ENCODE measurements around the gene TMEM182.

The TMEM182 gene

GRCh38 chr2:102801858-102802699 lies 40.2 kb downstream of the TMEM182 start:
- H3K27me3 Mint-ChIP-seq = no peaks in the 10 kb centered on the region
- H3K27ac Mint-ChIP-seq = no peak overlapping the region
- no peak for DNase-seq
- ATAC-seq = no peak
- peaks cover 12% of the 10 kb centered on the region for H3K4me1 Mint-ChIP-seq
- no peak overlapping the region for H3K4me3 Mint-ChIP-seq
- H3K36me3 Mint-ChIP-seq (ENCODE audit: low read depth) = peaks cover 62% of the 10 kb centered on the region
- H3K9me3 Mint-ChIP-seq = peaks cover 40% of the 10 kb centered on the region

- H3K36me3 Mint-ChIP-seq (ENCODE audit: low read depth) = peaks cover 51% of the 10 kb centered on the region
- no peak for DNase-seq
- H3K9me3 Mint-ChIP-seq = peaks cover 30% of the 10 kb centered on the region
- H3K27ac Mint-ChIP-seq = peak overlapping the region; percentile 25
- no peak overlapping the region for H3K4me3 Mint-ChIP-seq
- peak; percentile 74 for ATAC-seq
- no peaks in the 10 kb centered on the region for H3K27me3 Mint-ChIP-seq
- H3K4me1 Mint-ChIP-seq = peaks cover 12% of the 10 kb centered on the region
These were observed 41.4 kb downstream of the TMEM182 start for GRCh38 chr2:102803041-102803896.

- no peak for ATAC-seq
- no peak overlapping the region for H3K27ac Mint-ChIP-seq
These were observed 42.0 kb downstream of the TMEM182 start for GRCh38 chr2:102803897-102804217.

GRCh38 chr2:102806250-102806837 lies 44.5 kb downstream of the TMEM182 start:
- Mint-ChIP-seq H3K27ac (no peak overlapping the region), H3K4me1 (peaks cover 16% of the 10 kb centered on the region), H3K27me3 (no peaks in the 10 kb centered on the region), H3K9me3 (peaks cover 11% of the 10 kb centered on the region), H3K36me3 (ENCODE audit: low read depth) (peaks cover 28% of the 10 kb centered on the region), H3K4me3 (no peak overlapping the region)
- peak; percentile 56 for DNase-seq
- peak; percentile 39 for ATAC-seq

More at GRCh38 chr2:102803897-102804217, 42.0 kb downstream of the TMEM182 start:
- H3K36me3 Mint-ChIP-seq (ENCODE audit: low read depth) = peaks cover 48% of the 10 kb centered on the region
- H3K4me3 Mint-ChIP-seq = no peak overlapping the region
- H3K9me3 Mint-ChIP-seq = peaks cover 30% of the 10 kb centered on the region
- no peak for DNase-seq
- peaks cover 12% of the 10 kb centered on the region for H3K4me1 Mint-ChIP-seq
- no peaks in the 10 kb centered on the region for H3K27me3 Mint-ChIP-seq

GRCh38 chr2:102809291-102810189 lies 47.7 kb downstream of the TMEM182 start:
- no peak overlapping the region for H3K4me3 Mint-ChIP-seq
- DNase-seq (no peak), ATAC-seq (no peak)
- peaks cover 4% of the 10 kb centered on the region for H3K4me1 Mint-ChIP-seq
- H3K9me3 Mint-ChIP-seq = no peaks in the 10 kb centered on the region
- no peaks in the 10 kb centered on the region for H3K27me3 Mint-ChIP-seq
- H3K27ac Mint-ChIP-seq = peak overlapping the region; percentile 33
- peaks cover 5% of the 10 kb centered on the region for H3K36me3 Mint-ChIP-seq (ENCODE audit: low read depth)

- DNase-seq (no peak), ATAC-seq (no peak)
- Mint-ChIP-seq H3K9me3 (no peaks in the 10 kb centered on the region), H3K27ac (no peak overlapping the region), H3K27me3 (no peaks in the 10 kb centered on the region), H3K4me1 (no peaks in the 10 kb centered on the region), H3K36me3 (ENCODE audit: low read depth) (peaks cover 14% of the 10 kb centered on the region), H3K4me3 (no peak overlapping the region)
These were observed 53.5 kb downstream of the TMEM182 start for GRCh38 chr2:102815285-102815684.

- ATAC-seq = no peak
- H3K36me3 Mint-ChIP-seq (ENCODE audit: low read depth) = no peaks in the 10 kb centered on the region
- no peak for DNase-seq
- no peak overlapping the region for H3K4me3 Mint-ChIP-seq
- no peaks in the 10 kb centered on the region for H3K27me3 Mint-ChIP-seq
- H3K4me1 Mint-ChIP-seq = no peaks in the 10 kb centered on the region
- H3K27ac Mint-ChIP-seq = no peak overlapping the region
- H3K9me3 Mint-ChIP-seq = no peaks in the 10 kb centered on the region
These were observed 65.1 kb downstream of the TMEM182 start for GRCh38 chr2:102826904-102827303.

GRCh38 chr2:102832789-102833188 lies 71.0 kb downstream of the TMEM182 start:
- Mint-ChIP-seq H3K27me3 (no peaks in the 10 kb centered on the region), H3K4me3 (no peak overlapping the region)

GRCh38 chr2:102834523-102835273 lies 72.9 kb downstream of the TMEM182 start:
- H3K27ac Mint-ChIP-seq = no peak overlapping the region
- H3K36me3 Mint-ChIP-seq (ENCODE audit: low read depth) = no peaks in the 10 kb centered on the region
- H3K4me3 Mint-ChIP-seq = no peak overlapping the region
- H3K4me1 Mint-ChIP-seq = peaks cover 2% of the 10 kb centered on the region
- H3K9me3 Mint-ChIP-seq = no peaks in the 10 kb centered on the region
- H3K27me3 Mint-ChIP-seq = no peaks in the 10 kb centered on the region
- ATAC-seq = no peak
- no peak for DNase-seq

More at GRCh38 chr2:102832789-102833188, 71.0 kb downstream of the TMEM182 start:
- no peak for DNase-seq
- Mint-ChIP-seq H3K27ac (no peak overlapping the region), H3K4me1 (no peaks in the 10 kb centered on the region), H3K9me3 (no peaks in the 10 kb centered on the region), H3K36me3 (ENCODE audit: low read depth) (no peaks in the 10 kb centered on the region)
- no peak for ATAC-seq

- H3K4me3 Mint-ChIP-seq = no peak overlapping the region
- H3K9me3 Mint-ChIP-seq = no peaks in the 10 kb centered on the region
- peaks cover 4% of the 10 kb centered on the region for H3K4me1 Mint-ChIP-seq
- H3K27ac Mint-ChIP-seq = no peak overlapping the region
- no peaks in the 10 kb centered on the region for H3K27me3 Mint-ChIP-seq
- H3K36me3 Mint-ChIP-seq (ENCODE audit: low read depth) = no peaks in the 10 kb centered on the region
- ATAC-seq = no peak
- no peak for DNase-seq
These were observed 75.9 kb downstream of the TMEM182 start for GRCh38 chr2:102837626-102838198.

- H3K27ac Mint-ChIP-seq = no peak overlapping the region
- H3K4me3 Mint-ChIP-seq = no peak overlapping the region
- DNase-seq (peak; percentile 34), ATAC-seq (no peak)
- no peaks in the 10 kb centered on the region for H3K9me3 Mint-ChIP-seq
- H3K4me1 Mint-ChIP-seq = peaks cover 4% of the 10 kb centered on the region
- no peaks in the 10 kb centered on the region for H3K27me3 Mint-ChIP-seq
- H3K36me3 Mint-ChIP-seq (ENCODE audit: low read depth) = no peaks in the 10 kb centered on the region
These were observed 78.0 kb downstream of the TMEM182 start for GRCh38 chr2:102839668-102840388.

GRCh38 chr2:102841107-102841840 lies 79.4 kb downstream of the TMEM182 start:
- DNase-seq (peak; percentile 33), ATAC-seq (peak; percentile 75)
- Mint-ChIP-seq H3K9me3 (no peaks in the 10 kb centered on the region), H3K27me3 (peaks cover 2% of the 10 kb centered on the region), H3K4me3 (no peak overlapping the region), H3K36me3 (ENCODE audit: low read depth) (no peaks in the 10 kb centered on the region), H3K4me1 (peaks cover 4% of the 10 kb centered on the region), H3K27ac (no peak overlapping the region)
